OCI-LY1 (cell line): ENCODE data around the gene CLTC.

Experiments used
- CTCF ChIP-seq: fragments of 200-600 bp; sonication (generic), shearing (Covaris generic); IDR thresholded peaks from 2 replicates; pipeline ENCODE4 v1.5.1; 2017; ENCODE audit warnings: mild to moderate bottlenecking, antibody characterized with exemption, low read length, moderate library complexity, mixed read lengths
- EZH2 ChIP-seq: fragments of 200-600 bp; sonication (generic), shearing (Covaris generic); IDR thresholded peaks from 2 replicates; pipeline ENCODE4 v1.8.0; 2017; ENCODE audit warnings: borderline replicate concordance, mixed run types, mild to moderate bottlenecking, antibody characterized with exemption, low read length, moderate library complexity, mixed read lengths

GRCh38 chr17:59620064-59620359 is 317 bp downstream of the CLTC start:
- no peak for TF ChIP-seq CTCF
- TF ChIP-seq EZH2, result no peak
